ENCODE measurements around the gene UCN.

DNA sequence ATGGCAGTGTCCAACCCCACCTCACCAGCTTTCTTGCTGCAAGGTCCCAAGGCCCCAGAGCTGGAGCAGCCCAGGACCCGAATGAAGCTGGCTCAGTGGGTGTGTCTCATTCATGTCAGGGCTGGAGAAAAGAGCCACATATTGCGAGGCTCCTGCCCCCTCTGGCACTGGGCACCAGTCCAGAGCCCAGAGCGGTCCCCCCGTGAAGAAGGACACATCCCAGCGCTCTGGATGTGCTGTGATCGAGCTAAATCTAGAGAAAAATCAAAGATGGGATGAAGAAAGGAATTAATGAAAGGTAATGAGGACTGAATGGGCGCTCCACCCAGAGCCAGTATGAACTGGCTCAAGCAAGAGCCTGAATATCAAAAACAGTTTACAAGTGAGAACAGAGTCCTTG, 27.9 kb upstream of the UCN start:
- TF ChIP-seq, protein P1, sequence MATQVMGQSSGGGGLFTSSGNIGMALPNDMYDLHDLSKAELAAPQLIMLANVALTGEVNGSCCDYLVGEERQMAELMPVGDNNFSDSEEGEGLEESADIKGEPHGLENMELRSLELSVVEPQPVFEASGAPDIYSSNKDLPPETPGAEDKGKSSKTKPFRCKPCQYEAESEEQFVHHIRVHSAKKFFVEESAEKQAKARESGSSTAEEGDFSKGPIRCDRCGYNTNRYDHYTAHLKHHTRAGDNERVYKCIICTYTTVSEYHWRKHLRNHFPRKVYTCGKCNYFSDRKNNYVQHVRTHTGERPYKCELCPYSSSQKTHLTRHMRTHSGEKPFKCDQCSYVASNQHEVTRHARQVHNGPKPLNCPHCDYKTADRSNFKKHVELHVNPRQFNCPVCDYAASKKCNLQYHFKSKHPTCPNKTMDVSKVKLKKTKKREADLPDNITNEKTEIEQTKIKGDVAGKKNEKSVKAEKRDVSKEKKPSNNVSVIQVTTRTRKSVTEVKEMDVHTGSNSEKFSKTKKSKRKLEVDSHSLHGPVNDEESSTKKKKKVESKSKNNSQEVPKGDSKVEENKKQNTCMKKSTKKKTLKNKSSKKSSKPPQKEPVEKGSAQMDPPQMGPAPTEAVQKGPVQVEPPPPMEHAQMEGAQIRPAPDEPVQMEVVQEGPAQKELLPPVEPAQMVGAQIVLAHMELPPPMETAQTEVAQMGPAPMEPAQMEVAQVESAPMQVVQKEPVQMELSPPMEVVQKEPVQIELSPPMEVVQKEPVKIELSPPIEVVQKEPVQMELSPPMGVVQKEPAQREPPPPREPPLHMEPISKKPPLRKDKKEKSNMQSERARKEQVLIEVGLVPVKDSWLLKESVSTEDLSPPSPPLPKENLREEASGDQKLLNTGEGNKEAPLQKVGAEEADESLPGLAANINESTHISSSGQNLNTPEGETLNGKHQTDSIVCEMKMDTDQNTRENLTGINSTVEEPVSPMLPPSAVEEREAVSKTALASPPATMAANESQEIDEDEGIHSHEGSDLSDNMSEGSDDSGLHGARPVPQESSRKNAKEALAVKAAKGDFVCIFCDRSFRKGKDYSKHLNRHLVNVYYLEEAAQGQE (IDR thresholded peaks at IDR 0.05; ENCODE audit: borderline replicate concordance), result no peak
- TF ChIP-seq, protein P2, sequence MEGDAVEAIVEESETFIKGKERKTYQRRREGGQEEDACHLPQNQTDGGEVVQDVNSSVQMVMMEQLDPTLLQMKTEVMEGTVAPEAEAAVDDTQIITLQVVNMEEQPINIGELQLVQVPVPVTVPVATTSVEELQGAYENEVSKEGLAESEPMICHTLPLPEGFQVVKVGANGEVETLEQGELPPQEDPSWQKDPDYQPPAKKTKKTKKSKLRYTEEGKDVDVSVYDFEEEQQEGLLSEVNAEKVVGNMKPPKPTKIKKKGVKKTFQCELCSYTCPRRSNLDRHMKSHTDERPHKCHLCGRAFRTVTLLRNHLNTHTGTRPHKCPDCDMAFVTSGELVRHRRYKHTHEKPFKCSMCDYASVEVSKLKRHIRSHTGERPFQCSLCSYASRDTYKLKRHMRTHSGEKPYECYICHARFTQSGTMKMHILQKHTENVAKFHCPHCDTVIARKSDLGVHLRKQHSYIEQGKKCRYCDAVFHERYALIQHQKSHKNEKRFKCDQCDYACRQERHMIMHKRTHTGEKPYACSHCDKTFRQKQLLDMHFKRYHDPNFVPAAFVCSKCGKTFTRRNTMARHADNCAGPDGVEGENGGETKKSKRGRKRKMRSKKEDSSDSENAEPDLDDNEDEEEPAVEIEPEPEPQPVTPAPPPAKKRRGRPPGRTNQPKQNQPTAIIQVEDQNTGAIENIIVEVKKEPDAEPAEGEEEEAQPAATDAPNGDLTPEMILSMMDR (IDR thresholded peaks at IDR 0.05; ENCODE audit: poor library complexity, severe bottlenecking), result no peak
- TF ChIP-seq POLR2AphosphoS5 (IDR thresholded peaks at IDR 0.05) (no peak), EP300 (conservative IDR thresholded peaks at IDR 0.05; ENCODE audit: poor library complexity, severe bottlenecking) (no peak), TAF1 (IDR thresholded peaks at IDR 0.05; ENCODE audit: low read depth) (no peak)
